Measurements from ENCODE around the gene TRIM59. TPM values are rescaled to one million over a fixed set of nuclear protein-coding genes. Genes with fewer than 3 reads are reported as not detected.

Gene TRIM59
- total and polyA plus RNA-seq, 2 donors (not counting 1 experiment from before 2014, with no cell fraction given) = 13.6 to 31.2 TPM

- H3K36me3 ChIP-seq (ENCODE audit: control insufficient read depth, insufficient read depth, low read length) = no peaks in the 10 kb centered on the region
- no peak overlapping the region for H2AFZ ChIP-seq (ENCODE audit: low read length)
- no peaks in the 10 kb centered on the region for H3K27me3 ChIP-seq (ENCODE audit: control insufficient read depth, insufficient read depth, low read length)
- H3K4me2 ChIP-seq (ENCODE audit: extremely low read depth, insufficient read depth, low read length) = no peak overlapping the region
- H4K20me1 ChIP-seq (ENCODE audit: control insufficient read depth, extremely low read depth, insufficient read depth, low read length) = no peaks in the 10 kb centered on the region
- TF ChIP-seq EZH2 (IDR thresholded peaks at IDR 0.05; ENCODE audit: low read length, missing control alignments) = no peak
- no peaks in the 10 kb centered on the region for H3K9me3 ChIP-seq (ENCODE audit: control insufficient read depth, insufficient read depth, low read depth, low read length)
- H3K79me2 ChIP-seq (ENCODE audit: control insufficient read depth, insufficient read depth, low read length) = no peaks in the 10 kb centered on the region
- no peaks in the 10 kb centered on the region for H3K4me1 ChIP-seq (ENCODE audit: control insufficient read depth, extremely low read depth, insufficient read depth, low read length)
- H3K9ac ChIP-seq (ENCODE audit: insufficient read depth, low read length) = no peak overlapping the region
- H3K4me3 ChIP-seq (replicated peaks in 1 of 4; ENCODE audit: control extremely low read depth in 1 of 4, insufficient read depth in 1 of 4, low read depth in 3 of 4, low read length in 4 of 4) = no peak overlapping the region
- H3K27ac ChIP-seq (ENCODE audit: insufficient read depth, low read length) = no peak overlapping the region
- no peak for DNase-seq (ENCODE audit: low read depth in 2 of 2)
These were observed 15.4 kb upstream of the TRIM59 start for GRCh38 chr3:160464971-160465370.

GRCh38 chr3:160464321-160464720 is 14.7 kb upstream of the TRIM59 start:
- H3K36me3 ChIP-seq (ENCODE audit: control insufficient read depth, insufficient read depth, low read length) = no peaks in the 10 kb centered on the region
- H3K9me3 ChIP-seq (ENCODE audit: control insufficient read depth, insufficient read depth, low read depth, low read length) = no peaks in the 10 kb centered on the region
- no peak overlapping the region for H3K27ac ChIP-seq (ENCODE audit: insufficient read depth, low read length)
- no peak overlapping the region for H3K4me3 ChIP-seq (replicated peaks in 1 of 4; ENCODE audit: control extremely low read depth in 1 of 4, insufficient read depth in 1 of 4, low read depth in 3 of 4, low read length in 4 of 4)
- H3K79me2 ChIP-seq (ENCODE audit: control insufficient read depth, insufficient read depth, low read length) = no peaks in the 10 kb centered on the region
- H3K9ac ChIP-seq (ENCODE audit: insufficient read depth, low read length) = no peak overlapping the region
- H3K4me2 ChIP-seq (ENCODE audit: extremely low read depth, insufficient read depth, low read length) = no peak overlapping the region
- H3K27me3 ChIP-seq (ENCODE audit: control insufficient read depth, insufficient read depth, low read length) = no peaks in the 10 kb centered on the region
- no peak overlapping the region for H2AFZ ChIP-seq (ENCODE audit: low read length)
- no peaks in the 10 kb centered on the region for H3K4me1 ChIP-seq (ENCODE audit: control insufficient read depth, extremely low read depth, insufficient read depth, low read length)
- no peak for DNase-seq (ENCODE audit: low read depth in 2 of 2)
- no peak for TF ChIP-seq CTCF (conservative IDR thresholded peaks at IDR 0.05 in 1 of 2, IDR thresholded peaks at IDR 0.05 in 1 of 2; ENCODE audit: low read depth in 1 of 2, low read length in 2 of 2)
- TF ChIP-seq EZH2 (IDR thresholded peaks at IDR 0.05; ENCODE audit: low read length, missing control alignments) = no peak
- H4K20me1 ChIP-seq (ENCODE audit: control insufficient read depth, extremely low read depth, insufficient read depth, low read length) = no peaks in the 10 kb centered on the region

- TF ChIP-seq EZH2 (IDR thresholded peaks at IDR 0.05; ENCODE audit: low read length, missing control alignments) = no peak
- no peak for TF ChIP-seq CTCF (conservative IDR thresholded peaks at IDR 0.05 in 1 of 2, IDR thresholded peaks at IDR 0.05 in 1 of 2; ENCODE audit: low read depth in 1 of 2, low read length in 2 of 2)
- Histone ChIP-seq H4K20me1 (ENCODE audit: control insufficient read depth, extremely low read depth, insufficient read depth, low read length) (no peaks in the 10 kb centered on the region), H3K4me3 (replicated peaks in 1 of 4; ENCODE audit: control extremely low read depth in 1 of 4, insufficient read depth in 1 of 4, low read depth in 3 of 4, low read length in 4 of 4) (no peak overlapping the region), H3K27me3 (ENCODE audit: control insufficient read depth, insufficient read depth, low read length) (no peaks in the 10 kb centered on the region), H3K79me2 (ENCODE audit: control insufficient read depth, insufficient read depth, low read length) (no peaks in the 10 kb centered on the region), H3K9ac (ENCODE audit: insufficient read depth, low read length) (no peak overlapping the region), H2AFZ (ENCODE audit: low read length) (no peak overlapping the region), H3K9me3 (ENCODE audit: control insufficient read depth, insufficient read depth, low read depth, low read length) (no peaks in the 10 kb centered on the region), H3K4me1 (ENCODE audit: control insufficient read depth, extremely low read depth, insufficient read depth, low read length) (no peaks in the 10 kb centered on the region), H3K4me2 (ENCODE audit: extremely low read depth, insufficient read depth, low read length) (no peak overlapping the region), H3K27ac (ENCODE audit: insufficient read depth, low read length) (no peak overlapping the region), H3K36me3 (ENCODE audit: control insufficient read depth, insufficient read depth, low read length) (no peaks in the 10 kb centered on the region)
- no peak for DNase-seq (ENCODE audit: low read depth in 2 of 2)
These were observed 10.4 kb upstream of the TRIM59 start for GRCh38 chr3:160460033-160460432.
